Endodermal cell (in vitro differentiated cells): ENCODE data around the gene RAB29. TPM values are rescaled to one million over a fixed set of nuclear protein-coding genes. Genes with fewer than 3 reads are reported as not detected.

Experiments
- DNase-seq: peaks from one replicate; pipeline ENCODE4 v3.0.0-alpha.2; 2017
- H3K27ac ChIP-seq: 2 replicates; pipeline ENCODE4 v1.5.1; 2013; ENCODE audit warnings: mild to moderate bottlenecking, low read depth, low read length, moderate library complexity
- H3K27me3 ChIP-seq: 2 replicates; pipeline ENCODE4 v1.6.1; 2013; ENCODE audit warnings: mild to moderate bottlenecking, low read length, moderate library complexity; ENCODE audit not compliant: insufficient read depth, control insufficient read depth, poor library complexity, severe bottlenecking
- H3K36me3 ChIP-seq: 2 replicates; pipeline ENCODE4 v1.7.0; 2013; ENCODE audit warnings: mild to moderate bottlenecking, low read length, moderate library complexity; ENCODE audit not compliant: control insufficient read depth, insufficient read depth
- H3K4me1 ChIP-seq: one replicate; pipeline ENCODE4 v1.7.0; 2013; ENCODE audit warnings: low read length; ENCODE audit not compliant: control insufficient read depth, insufficient read depth
- H3K4me3 ChIP-seq: 2 replicates; pipeline ENCODE4 v1.5.1; 2013; ENCODE audit warnings: mild to moderate bottlenecking, low read length, moderate library complexity
- H3K9ac ChIP-seq: 2 replicates; pipeline ENCODE4 v1.6.1; 2013; ENCODE audit warnings: mild to moderate bottlenecking, low read length, moderate library complexity; ENCODE audit not compliant: poor library complexity, severe bottlenecking; ENCODE audit errors: extremely low read depth
- H3K9me3 ChIP-seq: 2 replicates; pipeline ENCODE4 v1.6.1; 2013; ENCODE audit warnings: mild to moderate bottlenecking, low read length, moderate library complexity; ENCODE audit not compliant: control insufficient read depth
- H3K27ac Mint-ChIP-seq: 2 replicates; pipeline ENCODE4 v1.8.0; 2020; ENCODE audit warnings: mixed read lengths
- H3K27me3 Mint-ChIP-seq: 2 replicates; pipeline ENCODE4 v1.8.0; 2021; ENCODE audit warnings: mild to moderate bottlenecking, mixed read lengths; ENCODE audit not compliant: insufficient read depth
- H3K36me3 Mint-ChIP-seq: 2 replicates; pipeline ENCODE4 v1.8.0; 2020; ENCODE audit warnings: low read depth, mixed read lengths
- H3K4me1 Mint-ChIP-seq: 2 replicates; pipeline ENCODE4 v1.8.0; 2020; ENCODE audit warnings: mixed read lengths
- H3K4me3 Mint-ChIP-seq: 2 replicates; pipeline ENCODE4 v1.8.0; 2020; ENCODE audit warnings: mild to moderate bottlenecking, moderate library complexity, mixed read lengths
- H3K9me3 Mint-ChIP-seq: 2 replicates; pipeline ENCODE4 v1.8.0; 2020; ENCODE audit warnings: mild to moderate bottlenecking, mixed read lengths
- WGBS, 2 experiments: methylation state at CpG; one replicate each; pipeline versions ENCODE4 v1.1.5 to v1.1.7; 2013; ENCODE audit warnings: missing lambda C conversion rate in 2 of 2, mixed read lengths in 1 of 2; ENCODE audit not compliant: insufficient coverage in 1 of 2, insufficient read length in 1 of 2; 5-methylcytosine and 5-hydroxymethylcytosine counted together
- total RNA-seq, 2 donors: library from RNA; stranded (reverse); fragmentation: NEBNext Ultra II Directional in 1 of 2; extraction: Animal tissue kit (Norgen Biotek cat#: 25700) in 1 of 2; gene quantifications; 2 replicates in 1 of 2; 3 replicates in 1 of 2; pipeline ENCODE4 v1.2.1, GENCODE V29; 2021
- TF ChIP-seq, protein P1 (sequence below): fragments of 200-600 bp; sonication (generic); conservative IDR thresholded peaks from 2 replicates; pipeline ENCODE4 v1.5.0; 2021; ENCODE audit warnings: antibody characterized with exemption, mild to moderate bottlenecking

RAB29 gene
- total RNA-seq, 2 donors from 2014 or later, result 5.7 to 7.2 TPM

DNA sequence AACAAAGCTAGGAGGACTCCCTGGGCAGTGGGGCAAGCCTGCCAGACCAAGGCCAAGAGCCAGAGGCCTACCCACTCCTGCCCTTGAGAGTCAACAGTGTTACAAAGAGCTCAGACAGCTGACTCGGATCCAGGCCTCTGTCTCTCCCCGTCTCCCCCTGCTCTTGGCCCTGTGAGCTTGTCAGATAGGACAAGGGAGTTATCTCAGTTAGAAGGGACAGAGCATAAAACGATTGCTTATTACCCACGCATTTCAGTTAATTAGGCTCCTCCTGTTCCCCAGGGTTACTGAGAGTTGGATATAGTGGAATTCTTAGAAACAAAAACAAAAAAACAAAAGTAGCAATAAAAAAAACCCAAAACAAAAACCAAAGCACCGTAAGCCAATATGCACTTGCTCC lies 36.4 kb upstream of the RAB29 start:
- DNase-seq, result no peak
- H3K27ac ChIP-seq, result no peak overlapping the region
- H3K27me3 ChIP-seq, result peaks cover 8% of the 10 kb centered on the region
- H3K9me3 ChIP-seq, result no peaks in the 10 kb centered on the region
- peaks cover 12% of the 10 kb centered on the region for H3K36me3 ChIP-seq
- Mint-ChIP-seq H3K4me1 (peaks cover 29% of the 10 kb centered on the region), H3K36me3 (peaks cover 19% of the 10 kb centered on the region), H3K27me3 (peaks cover 17% of the 10 kb centered on the region), H3K9me3 (no peaks in the 10 kb centered on the region), H3K27ac (peak overlapping the region; percentile 87), H3K4me3 (peak overlapping the region; percentile 87)
- H3K4me3 ChIP-seq, result peak overlapping the region; percentile 82
- H3K4me1 ChIP-seq, result no peaks in the 10 kb centered on the region
- TF ChIP-seq, protein P1, sequence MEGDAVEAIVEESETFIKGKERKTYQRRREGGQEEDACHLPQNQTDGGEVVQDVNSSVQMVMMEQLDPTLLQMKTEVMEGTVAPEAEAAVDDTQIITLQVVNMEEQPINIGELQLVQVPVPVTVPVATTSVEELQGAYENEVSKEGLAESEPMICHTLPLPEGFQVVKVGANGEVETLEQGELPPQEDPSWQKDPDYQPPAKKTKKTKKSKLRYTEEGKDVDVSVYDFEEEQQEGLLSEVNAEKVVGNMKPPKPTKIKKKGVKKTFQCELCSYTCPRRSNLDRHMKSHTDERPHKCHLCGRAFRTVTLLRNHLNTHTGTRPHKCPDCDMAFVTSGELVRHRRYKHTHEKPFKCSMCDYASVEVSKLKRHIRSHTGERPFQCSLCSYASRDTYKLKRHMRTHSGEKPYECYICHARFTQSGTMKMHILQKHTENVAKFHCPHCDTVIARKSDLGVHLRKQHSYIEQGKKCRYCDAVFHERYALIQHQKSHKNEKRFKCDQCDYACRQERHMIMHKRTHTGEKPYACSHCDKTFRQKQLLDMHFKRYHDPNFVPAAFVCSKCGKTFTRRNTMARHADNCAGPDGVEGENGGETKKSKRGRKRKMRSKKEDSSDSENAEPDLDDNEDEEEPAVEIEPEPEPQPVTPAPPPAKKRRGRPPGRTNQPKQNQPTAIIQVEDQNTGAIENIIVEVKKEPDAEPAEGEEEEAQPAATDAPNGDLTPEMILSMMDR, result no peak
- H3K9ac ChIP-seq, result no peak overlapping the region
- WGBS, 2 experiments, result 83% methylated on average over 4 to 5 of the region's 5 CpGs

DNA sequence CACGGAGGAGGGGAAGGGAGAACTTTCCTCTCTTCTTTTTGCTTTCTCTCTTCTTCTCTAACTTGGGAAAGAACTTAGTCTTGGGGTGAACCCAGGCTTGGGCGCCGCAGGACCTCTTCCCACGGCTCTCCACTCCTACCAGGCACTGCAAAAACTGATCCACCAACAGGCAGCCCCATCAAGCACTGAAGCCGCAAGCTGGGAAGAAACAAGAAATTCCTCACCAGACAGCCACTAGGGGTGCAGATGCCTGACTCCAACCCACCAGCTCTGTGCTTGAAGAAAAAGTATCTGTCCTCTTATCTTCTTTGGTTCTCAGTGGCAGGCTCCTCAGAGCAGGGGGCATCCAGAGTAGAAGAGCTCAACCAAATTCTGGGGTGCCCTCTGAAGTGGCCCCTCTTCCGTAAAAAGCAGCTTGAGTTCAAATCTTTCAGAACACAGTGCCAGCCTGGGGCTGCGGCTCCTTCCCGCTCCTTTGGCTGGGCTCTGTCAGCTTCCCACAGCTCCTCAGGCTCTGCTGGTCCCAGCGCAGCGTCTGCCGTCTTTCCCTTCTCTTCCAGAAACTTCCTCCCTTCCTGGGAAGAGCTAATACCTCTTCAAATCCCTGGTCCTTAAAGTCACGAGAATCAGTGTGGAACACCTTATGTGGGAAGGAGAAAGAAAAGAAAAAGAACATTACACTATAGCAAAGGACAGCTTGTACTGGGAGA lies 35.3 kb upstream of the RAB29 start:
- Histone ChIP-seq H3K9me3 (no peaks in the 10 kb centered on the region), H3K36me3 (peaks cover 12% of the 10 kb centered on the region), H3K27me3 (peaks cover 8% of the 10 kb centered on the region), H3K27ac (no peak overlapping the region), H3K9ac (no peak overlapping the region), H3K4me1 (no peaks in the 10 kb centered on the region), H3K4me3 (no peak overlapping the region)
- 71 to 95% methylated on average over 1 to 12 of the region's 12 CpGs for WGBS, 2 experiments
- Mint-ChIP-seq H3K27me3 (peaks cover 17% of the 10 kb centered on the region), H3K4me1 (peaks cover 29% of the 10 kb centered on the region), H3K9me3 (no peaks in the 10 kb centered on the region), H3K27ac (peak overlapping the region; percentile 83), H3K4me3 (no peak overlapping the region), H3K36me3 (peaks cover 19% of the 10 kb centered on the region)
- TF ChIP-seq, protein P1, result peak; percentile 72
- peak; percentile 81 for DNase-seq

DNA sequence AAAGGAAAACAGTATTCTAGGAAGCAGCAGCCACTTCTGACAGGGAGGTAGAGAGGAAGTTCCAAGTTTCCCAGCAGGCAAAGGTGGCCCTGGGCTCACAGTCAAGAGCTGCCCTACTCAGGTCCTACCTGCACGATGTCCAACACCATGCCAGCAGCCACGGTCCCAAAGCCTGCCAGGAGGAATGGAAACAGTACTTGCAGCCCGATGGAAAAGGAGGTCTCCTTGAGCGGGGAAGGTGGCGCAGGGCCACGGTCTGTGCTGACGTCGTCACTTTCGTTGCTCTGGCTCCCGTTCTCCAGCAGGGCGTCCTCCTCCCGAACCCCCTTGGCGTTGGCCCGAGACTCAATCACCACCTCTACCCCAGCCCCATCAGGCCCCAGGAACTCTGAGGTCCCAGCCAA lies 34.7 kb upstream of the RAB29 start:
- H3K27me3 ChIP-seq, result peaks cover 8% of the 10 kb centered on the region
- no peak overlapping the region for H3K4me3 Mint-ChIP-seq
- H3K36me3 ChIP-seq, result peaks cover 12% of the 10 kb centered on the region
- WGBS, 2 experiments, result 92 to 96% methylated on average over 14 of the region's 14 CpGs
- H3K9me3 ChIP-seq, result no peaks in the 10 kb centered on the region
- peaks cover 29% of the 10 kb centered on the region for H3K4me1 Mint-ChIP-seq
- peaks cover 14% of the 10 kb centered on the region for H3K27me3 Mint-ChIP-seq
- no peak overlapping the region for H3K9ac ChIP-seq
- no peaks in the 10 kb centered on the region for H3K9me3 Mint-ChIP-seq
- H3K4me1 ChIP-seq, result no peaks in the 10 kb centered on the region
- H3K27ac ChIP-seq, result no peak overlapping the region
- H3K27ac Mint-ChIP-seq, result no peak overlapping the region
- no peak for DNase-seq
- TF ChIP-seq, protein P1, result no peak
- H3K4me3 ChIP-seq, result no peak overlapping the region
- peaks cover 19% of the 10 kb centered on the region for H3K36me3 Mint-ChIP-seq
